Measurements from ENCODE around the gene NFATC2.

Gene NFATC2

GRCh38 chr20:51372966-51373365 lies 169.6 kb downstream of the NFATC2 start:
- H3K36me3 ChIP-seq (ENCODE audit: control insufficient read depth in 2 of 2, insufficient read depth in 1 of 2, low read length in 2 of 2), result no peaks in the 10 kb centered on the region
- TF ChIP-seq IKZF3 (tag by site-specific recombination; IDR thresholded peaks at IDR 0.05) (no peak), PATZ1 (tag by site-specific recombination; IDR thresholded peaks at IDR 0.05) (no peak), EGR2 (tag by site-specific recombination; IDR thresholded peaks at IDR 0.05; ENCODE audit: low read depth) (no peak), TCF7L2 (IDR thresholded peaks at IDR 0.05; ENCODE audit: borderline replicate concordance, low read depth, low read length) (no peak), ZBTB10 (tag by site-specific recombination; IDR thresholded peaks at IDR 0.05) (no peak), ZNF24 (tag by site-specific recombination; IDR thresholded peaks at IDR 0.05) (no peak), ZNF366 (tag by site-specific recombination; conservative IDR thresholded peaks at IDR 0.05) (no peak), ZSCAN16 (tag by site-specific recombination; IDR thresholded peaks at IDR 0.05) (no peak), SALL2 (tag by site-specific recombination; IDR thresholded peaks at IDR 0.05; ENCODE audit: borderline replicate concordance) (no peak), ZNF140 (tag by site-specific recombination; IDR thresholded peaks at IDR 0.05) (no peak), ZNF302 (tag by site-specific recombination; IDR thresholded peaks at IDR 0.05; ENCODE audit: low read depth) (no peak), ZNF776 (tag by site-specific recombination; IDR thresholded peaks at IDR 0.05; ENCODE audit: borderline replicate concordance) (no peak)
- ChIA-PET POLR2A (interaction anchor here (0.6 kb wide), 1 partner anchor 222 kb away, joined by 3 read pairs; no protein-coding TSS in a partner anchor), CTCF (interaction anchor here (0.5 to 3.4 kb wide), 17 partner anchors 12 to 985 kb away, joined by 3 to 31 read pairs (median 4); no protein-coding TSS in a partner anchor)
- no peak overlapping the region for H3K4me3 ChIP-seq (ENCODE audit: low read depth, low read length)
- no peaks in the 10 kb centered on the region for H3K4me1 ChIP-seq (ENCODE audit: control insufficient read depth, insufficient read depth, low read length)
- no peaks in the 10 kb centered on the region for H3K9me3 ChIP-seq (ENCODE audit: control insufficient read depth, insufficient read depth, low read depth, low read length)
- H3K27ac ChIP-seq (ENCODE audit: extremely low read depth, low read depth, low read length), result no peak overlapping the region

GRCh38 chr20:51372176-51372803 lies 170.2 kb downstream of the NFATC2 start:
- H3K4me1 ChIP-seq (ENCODE audit: control insufficient read depth, insufficient read depth, low read length), result no peaks in the 10 kb centered on the region
- ChIA-PET POLR2A (interaction anchor here (0.6 kb wide), 1 partner anchor 223 kb away, joined by 3 read pairs; no protein-coding TSS in a partner anchor), CTCF (interaction anchor here (0.5 to 3.4 kb wide), 21 partner anchors 9 to 801 kb away, joined by 3 to 31 read pairs (median 4); no protein-coding TSS in a partner anchor)
- H3K36me3 ChIP-seq (ENCODE audit: control insufficient read depth in 2 of 2, insufficient read depth in 1 of 2, low read length in 2 of 2), result no peaks in the 10 kb centered on the region
- no peaks in the 10 kb centered on the region for H3K9me3 ChIP-seq (ENCODE audit: control insufficient read depth, insufficient read depth, low read depth, low read length)
- H3K4me3 ChIP-seq (ENCODE audit: low read depth, low read length), result no peak overlapping the region
- H3K27ac ChIP-seq (ENCODE audit: extremely low read depth, low read depth, low read length), result no peak overlapping the region
- TF ChIP-seq BCL6B (tag by site-specific recombination; IDR thresholded peaks at IDR 0.05) (no peak), ZNF654 (tag by site-specific recombination; IDR thresholded peaks at IDR 0.05; ENCODE audit: low read depth) (peak; percentile 80), ZNF558 (tag by site-specific recombination; IDR thresholded peaks at IDR 0.05) (no peak), ZNF48 (tag by site-specific recombination; IDR thresholded peaks at IDR 0.05) (no peak), SCRT1 (tag by site-specific recombination; IDR thresholded peaks at IDR 0.05; ENCODE audit: borderline replicate concordance) (peak; percentile 55; the same call in 1 of the 2 replicates), ZBTB7A (tag by site-specific recombination; IDR thresholded peaks at IDR 0.05; ENCODE audit: low read depth) (no peak), ZNF239 (tag by site-specific recombination; IDR thresholded peaks at IDR 0.05) (no peak), ZNF112 (tag by site-specific recombination; IDR thresholded peaks at IDR 0.05) (no peak), ZNF692 (tag by site-specific recombination; IDR thresholded peaks at IDR 0.05) (0 out of 2 replicates have a peak, but pooled peaks have one; percentile 33), ZNF561 (tag by site-specific recombination; IDR thresholded peaks at IDR 0.05; ENCODE audit: borderline replicate concordance) (0 out of 2 replicates have a peak, but pooled peaks have one; percentile 41), ZBTB17 (tag by site-specific recombination; IDR thresholded peaks at IDR 0.05) (no peak), ZNF549 (tag by site-specific recombination; IDR thresholded peaks at IDR 0.05) (no peak), CTCF (tag by site-specific recombination; IDR thresholded peaks at IDR 0.05) (peak; percentile 79), GFI1B (tag by site-specific recombination; IDR thresholded peaks at IDR 0.05) (no peak)

Data from HEK293 (cell line).